Stimulated activated CD4-positive, alpha-beta T cell treated with anti-CD3 and anti-CD28 coated beads, Interleukin-2, amount 100 ng/mL, for 48 hours (primary cell): ENCODE measurements around the gene KIF9.
"Not testable (repeated sequence)": the region's sequence is repeated elsewhere in the genome, so short reads cannot be mapped to it uniquely, and the experiment has no call there.

Experiments
- DNase-seq, 2 donors: peaks; one replicate each; pipeline ENCODE4 v3.0.0-alpha.2; 2020

Gene KIF9

GRCh38 chr3:47282424-47283192 lies at the start of gene KIF9, which contains the start of gene KLHL18:
Gene KIF9 (minus strand): TSS chr3:47282799. CDS start chr3:47277374, 5,425 bp downstream.
Gene KLHL18 (plus strand): TSS chr3:47282944. CDS start chr3:47282966, 22 bp downstream.
- peak; percentile 93 to 97 for DNase-seq

GRCh38 chr3:47324278-47324865 lies 41.8 kb upstream of the KIF9 start:
- peak; percentile 37 to 43 for DNase-seq

- DNase-seq: no peak
Observed at GRCh38 chr3:47323431-47324277, 41.1 kb upstream of the KIF9 start.

GRCh38 chr3:47319956-47320355 lies 37.4 kb upstream of the KIF9 start:
- DNase-seq: no peak

- DNase-seq: no peak
Observed at GRCh38 chr3:47318916-47319315, 36.3 kb upstream of the KIF9 start.

- DNase-seq: not testable (repeated sequence)
Observed at GRCh38 chr3:47316151-47316550, 33.6 kb upstream of the KIF9 start.

GRCh38 chr3:47315069-47315647 lies 32.6 kb upstream of the KIF9 start:
- no peak for DNase-seq

- no peak for DNase-seq
Observed at GRCh38 chr3:47314056-47314764, 31.6 kb upstream of the KIF9 start.

GRCh38 chr3:47313341-47314055 lies 30.9 kb upstream of the KIF9 start:
- DNase-seq: no peak

- DNase-seq: no peak
Observed at GRCh38 chr3:47310391-47310790, 27.8 kb upstream of the KIF9 start.

GRCh38 chr3:47309231-47309630 lies 26.6 kb upstream of the KIF9 start:
- DNase-seq: not testable (repeated sequence)

GRCh38 chr3:47306022-47306421 lies 23.4 kb upstream of the KIF9 start:
- no peak for DNase-seq

- DNase-seq: no peak
Observed at GRCh38 chr3:47301456-47301855, 18.9 kb upstream of the KIF9 start.

GRCh38 chr3:47299381-47300318 lies 17.1 kb upstream of the KIF9 start:
- no peak for DNase-seq

GRCh38 chr3:47298439-47298838 lies 15.8 kb upstream of the KIF9 start:
- no peak for DNase-seq

GRCh38 chr3:47296562-47297302 lies 14.1 kb upstream of the KIF9 start:
- no peak for DNase-seq

- no peak for DNase-seq
Observed at GRCh38 chr3:47295976-47296375, 13.4 kb upstream of the KIF9 start.

GRCh38 chr3:47295322-47295721 lies 12.7 kb upstream of the KIF9 start:
- DNase-seq: no peak

- no peak for DNase-seq
Observed at GRCh38 chr3:47294392-47294791, 11.8 kb upstream of the KIF9 start.

GRCh38 chr3:47293822-47294221 lies 11.2 kb upstream of the KIF9 start:
- no peak for DNase-seq
